Eye (tissue), 1 donor: ENCODE data around the gene ADCY1.
"Not testable (repeated sequence)": the region's sequence is repeated elsewhere in the genome, so short reads cannot be mapped to it uniquely, and the experiment has no call there.

ENCODE experiments used
- DNase-seq: peaks from one replicate; pipeline ENCODE4 v3.0.0-alpha.2; 2015

The ADCY1 gene

GRCh38 chr7:45573661-45574415, at the start of gene ADCY1:
ADCY1 (plus strand) TSS chr7:45574368; CDS start chr7:45574544, 176 bp downstream.
- DNase-seq = peak; percentile 68

- peak; percentile 45 for DNase-seq
Measured at GRCh38 chr7:45524445-45524844, 49.7 kb upstream of the ADCY1 start.

GRCh38 chr7:45525057-45525456, 49.1 kb upstream of the ADCY1 start:
- DNase-seq = peak; percentile 32

- no peak for DNase-seq
Measured at GRCh38 chr7:45543473-45543872, 30.7 kb upstream of the ADCY1 start.

- DNase-seq = not testable (repeated sequence)
Measured at GRCh38 chr7:45545105-45545710, 29.0 kb upstream of the ADCY1 start.

GRCh38 chr7:45548917-45549316, 25.3 kb upstream of the ADCY1 start:
- DNase-seq = not testable (repeated sequence)

- no peak for DNase-seq
Measured at GRCh38 chr7:45563401-45563800, 10.8 kb upstream of the ADCY1 start.

GRCh38 chr7:45563941-45564461, 10.2 kb upstream of the ADCY1 start:
- peak; percentile 16 for DNase-seq

- peak; percentile 80 for DNase-seq
Measured at GRCh38 chr7:45564485-45564884, 9.7 kb upstream of the ADCY1 start.

GRCh38 chr7:45564886-45565455, 9.2 kb upstream of the ADCY1 start:
- DNase-seq = no peak

GRCh38 chr7:45566386-45566785, 7.8 kb upstream of the ADCY1 start:
- DNase-seq = no peak

GRCh38 chr7:45566961-45567360, 7.2 kb upstream of the ADCY1 start:
- no peak for DNase-seq

- no peak for DNase-seq
Measured at GRCh38 chr7:45567713-45568112, 6.5 kb upstream of the ADCY1 start.

- no peak for DNase-seq
Measured at GRCh38 chr7:45568536-45569289, 5.5 kb upstream of the ADCY1 start.

- DNase-seq = no peak
Measured at GRCh38 chr7:45569290-45569685, 4.9 kb upstream of the ADCY1 start.

GRCh38 chr7:45570797-45571196, 3.4 kb upstream of the ADCY1 start:
- DNase-seq = no peak

- peak; percentile 47 for DNase-seq
Measured at GRCh38 chr7:45573204-45573603, 964 bp upstream of the ADCY1 start.

GRCh38 chr7:45574416-45574668, 174 bp downstream of the ADCY1 start:
- no peak for DNase-seq

GRCh38 chr7:45574669-45575500, 717 bp downstream of the ADCY1 start:
- DNase-seq = peak; percentile 75

GRCh38 chr7:45575501-45576248, 1.5 kb downstream of the ADCY1 start:
- DNase-seq = peak; percentile 49

GRCh38 chr7:45576249-45576929, 2.2 kb downstream of the ADCY1 start:
- DNase-seq = no peak
